H1 (cell line): ENCODE measurements around the gene DNM2. TPM values are rescaled to one million over a fixed set of nuclear protein-coding genes. Genes with fewer than 3 reads are reported as not detected.

Source experiments
- CTCF ChIA-PET: fragments of 300-600 bp; sonication (Branson Sonifier 250); formaldehyde crosslinking; loops from one replicate; lab custom pipeline; 2021; ENCODE audit not compliant: partially characterized antibody; lab: Charles Lee
- POLR2A ChIA-PET: fragments of 300-600 bp; sonication (Branson Sonifier 250); formaldehyde crosslinking; loops from one replicate; lab custom pipeline; 2021; ENCODE audit warnings: inconsistent platforms; ENCODE audit not compliant: partially characterized antibody; lab: Charles Lee
- DNase-seq, 2 experiments: peaks; one replicate each; pipeline versions ENCODE4 v3.0.0 to v3.0.0-alpha.2; 2010 to 2022; ENCODE audit warnings: low spot score in 2 of 2, low read depth in 1 of 2, mixed read lengths in 1 of 2
- FAIRE-seq: peaks from 2 replicates; lab custom pipeline; 2011; peaks lifted over from hg19 to GRCh38; lab: Jason Lieb, UNC
- H2AFZ ChIP-seq: 2 replicates; pipeline ENCODE4 v1.8.1; 2012; ENCODE audit warnings: low read length, inconsistent platforms
- H2AK5ac ChIP-seq: 2 replicates; pipeline ENCODE4 v1.6.1; 2013; ENCODE audit warnings: low read depth, low read length
- H2BK120ac ChIP-seq: replicated peaks from 2 replicates; pipeline ENCODE3; 2013; ENCODE audit warnings: low read depth, low read length, inconsistent platforms
- H2BK12ac ChIP-seq: 2 replicates; pipeline ENCODE4 v1.6.1; 2013; ENCODE audit warnings: low read depth, low read length
- H2BK15ac ChIP-seq: 2 replicates; pipeline ENCODE4 v1.6.1; 2013; ENCODE audit warnings: low read length
- H2BK20ac ChIP-seq: 2 replicates; pipeline ENCODE4 v1.6.1; 2013; ENCODE audit warnings: low read length
- H2BK5ac ChIP-seq: 2 replicates; pipeline ENCODE4 v1.6.1; 2013; ENCODE audit warnings: low read depth, low read length
- H3K14ac ChIP-seq: 2 replicates; pipeline ENCODE4 v1.6.1; 2013; ENCODE audit warnings: inconsistent platforms; ENCODE audit not compliant: insufficient read length
- H3K18ac ChIP-seq: 2 replicates; pipeline ENCODE4 v1.6.1; 2013; ENCODE audit warnings: low read length; ENCODE audit errors: extremely low read depth
- H3K23ac ChIP-seq: 2 replicates; pipeline ENCODE4 v1.6.1; 2013; ENCODE audit warnings: inconsistent platforms; ENCODE audit not compliant: insufficient read length
- H3K23me2 ChIP-seq: 2 replicates; pipeline ENCODE4 v1.6.1; 2013; ENCODE audit warnings: low read depth, low read length
- H3K27ac ChIP-seq: 2 replicates; pipeline ENCODE4 v1.6.1; 2011; ENCODE audit warnings: low read depth, low read length, inconsistent platforms
- H3K27me3 ChIP-seq, 4 experiments: replicated peaks in 1 of 4; 1 replicate in 1 of 4; 2 replicates in 3 of 4; pipeline versions ENCODE4 v1.6.1 to v1.8.1; 2011 to 2013; ENCODE audit warnings: low read length in 3 of 4, mild to moderate bottlenecking in 3 of 4, inconsistent platforms in 2 of 4, mixed read lengths in 2 of 4, moderate library complexity in 1 of 4; ENCODE audit not compliant: control insufficient read depth in 3 of 4, insufficient read depth in 3 of 4; ENCODE audit errors: extremely low read depth in 1 of 4
- H3K36me3 ChIP-seq, 4 experiments: 2 replicates each; pipeline versions ENCODE4 v1.6.1 to v1.8.1; 2011 to 2013; ENCODE audit warnings: mild to moderate bottlenecking in 4 of 4, low read length in 3 of 4, moderate library complexity in 2 of 4, control low read depth in 1 of 4, inconsistent platforms in 1 of 4; ENCODE audit not compliant: insufficient read depth in 4 of 4, control insufficient read depth in 2 of 4
- H3K4ac ChIP-seq: replicated peaks from 2 replicates; pipeline ENCODE3; 2013; ENCODE audit warnings: low read length, low read depth, mixed read lengths, inconsistent platforms; ENCODE audit not compliant: insufficient read length
- H3K4me1 ChIP-seq, 4 experiments: replicated peaks in 1 of 4; 1 replicate in 1 of 4; 2 replicates in 3 of 4; pipeline versions ENCODE4 v1.6.1 to v1.8.1; 2011 to 2013; ENCODE audit warnings: low read length in 3 of 4, inconsistent platforms in 2 of 4, mixed read lengths in 1 of 4; ENCODE audit not compliant: insufficient read depth in 4 of 4, control insufficient read depth in 3 of 4
- H3K4me2 ChIP-seq, 2 experiments: 2 replicates each; pipeline versions ENCODE4 v1.6.1 to v1.8.1; 2011 to 2013; ENCODE audit warnings: low read depth in 2 of 2, low read length in 2 of 2, control low read depth in 1 of 2, inconsistent platforms in 1 of 2, mild to moderate bottlenecking in 1 of 2; ENCODE audit not compliant: insufficient read depth in 1 of 2
- H3K4me3 ChIP-seq, 4 experiments: fragments of 200-600, 300-600 bp in 1 of 4; sonication (generic), shearing (Covaris generic), sonication (Bioruptor Twin) in 1 of 4; 2 replicates each; pipeline versions ENCODE4 v1.5.1 to v1.8.1; 2011 to 2016; ENCODE audit warnings: low read length in 4 of 4, low read depth in 3 of 4, control low read depth in 2 of 4, inconsistent platforms in 2 of 4, mild to moderate bottlenecking in 2 of 4, mixed read lengths in 1 of 4, moderate library complexity in 1 of 4; ENCODE audit not compliant: insufficient read depth in 2 of 4; ENCODE audit errors: extremely low read depth in 1 of 4
- H3K56ac ChIP-seq: replicated peaks from 2 replicates; pipeline ENCODE3; 2013; ENCODE audit warnings: low read depth, mild to moderate bottlenecking, mixed read lengths, low read length, inconsistent platforms; ENCODE audit not compliant: insufficient read length
- H3K79me1 ChIP-seq: 2 replicates; pipeline ENCODE4 v1.6.1; 2013; ENCODE audit warnings: low read depth, low read length, control low read depth
- H3K79me2 ChIP-seq, 2 experiments: 2 replicates each; pipeline versions ENCODE4 v1.6.1 to v1.8.1; 2012 to 2013; ENCODE audit warnings: low read length in 2 of 2, mild to moderate bottlenecking in 2 of 2, inconsistent platforms in 1 of 2; ENCODE audit not compliant: insufficient read depth in 2 of 2, control insufficient read depth in 1 of 2
- H3K9ac ChIP-seq, 4 experiments: replicated peaks in 1 of 4; 1 replicate in 1 of 4; 2 replicates in 3 of 4; pipeline versions ENCODE4 v1.6.1 to v1.8.1; 2011 to 2013; ENCODE audit warnings: low read depth in 3 of 4, low read length in 3 of 4, control low read depth in 2 of 4, mild to moderate bottlenecking in 2 of 4, moderate library complexity in 2 of 4, inconsistent platforms in 1 of 4; ENCODE audit errors: extremely low read depth in 1 of 4
- H3K9me3 ChIP-seq, 2 experiments: 2 replicates each; pipeline versions ENCODE4 v1.6.1 to v1.8.1; 2012 to 2013; ENCODE audit warnings: mild to moderate bottlenecking in 2 of 2, moderate library complexity in 2 of 2, control low read depth in 1 of 2, inconsistent platforms in 1 of 2, low read depth in 1 of 2, low read length in 1 of 2, mixed read lengths in 1 of 2; ENCODE audit not compliant: insufficient read depth in 2 of 2
- H4K20me1 ChIP-seq, 2 experiments: replicated peaks in 1 of 2; 2 replicates each; pipeline versions ENCODE3 to v1.8.1; 2011 to 2013; ENCODE audit warnings: inconsistent platforms in 2 of 2, low read length in 2 of 2, mild to moderate bottlenecking in 1 of 2; ENCODE audit not compliant: insufficient read depth in 2 of 2, control insufficient read depth in 1 of 2
- H4K5ac ChIP-seq: 2 replicates; pipeline ENCODE4 v1.6.1; 2013; ENCODE audit warnings: low read length, low read depth, mixed read lengths, inconsistent platforms; ENCODE audit not compliant: insufficient read length
- H4K8ac ChIP-seq: 2 replicates; pipeline ENCODE4 v1.8.0; 2013; ENCODE audit warnings: mild to moderate bottlenecking, moderate library complexity, low read length, inconsistent platforms; ENCODE audit not compliant: insufficient read depth; ENCODE audit errors: extremely low read depth
- H4K91ac ChIP-seq: replicated peaks from 2 replicates; pipeline ENCODE3; 2013; ENCODE audit warnings: low read length, mixed read lengths, inconsistent platforms; ENCODE audit not compliant: insufficient read length
- KDM5A ChIP-seq: fragments of 200-600 bp; IDR thresholded peaks from 2 replicates; pipeline ENCODE4 v1.7.1; 2012; ENCODE audit warnings: mild to moderate bottlenecking, low read length, inconsistent platforms, mixed read lengths
- SP4 ChIP-seq: IDR thresholded peaks from 2 replicates; pipeline ENCODE4 v1.6.1; 2012; ENCODE audit warnings: low read length, inconsistent platforms
- WGBS, 2 experiments: shearing (Covaris generic) in 1 of 2; methylation state at CpG; one replicate each; pipeline versions ENCODE4 v1.1.6 to v1.1.7; 2013 to 2015; ENCODE audit warnings: low lambda C conversion rate in 2 of 2, mixed read lengths in 2 of 2, inconsistent platforms in 1 of 2, low coverage in 1 of 2, missing lambda C conversion rate in 1 of 2; ENCODE audit not compliant: insufficient replicate concordance in 2 of 2, insufficient coverage in 1 of 2, insufficient read length in 1 of 2; ENCODE audit errors: extremely low coverage in 1 of 2, missing lambda C conversion rate in 1 of 2; 5-methylcytosine and 5-hydroxymethylcytosine counted together
- polyA plus RNA-seq, 7 experiments: library from polyadenylated mRNA; depleted of rRNA in 3 of 7; stranded (reverse) in 5 of 7; unstranded in 2 of 7; fragments of >200 nt in 5 of 7; fragments of 200-250 nt in 2 of 7; gene quantifications; 1 replicate in 5 of 7; 2 replicates in 1 of 7; 4 replicates in 1 of 7; pipeline versions ENCODE4 v1.2.1 to v1.2.3, GENCODE V29; 2011 to 2013; ENCODE audit warnings: missing spikeins in 2 of 7, mixed read lengths in 2 of 7
- total RNA-seq: library from RNA; stranded (reverse); fragmentation: NEBNext Ultra II Directional; extraction: Animal tissue kit (Norgen Biotek cat#: 25700); gene quantifications from 2 replicates; pipeline ENCODE4 v1.2.1, GENCODE V29; 2021

DNM2 gene
- total and polyA plus RNA-seq, 2 of the 8 experiments (the other 6 are each of a cell fraction or from before 2014, with no cell fraction given), result 61.9 to 120 TPM

- H4K91ac ChIP-seq, result no peak overlapping the region
- no peaks in the 10 kb centered on the region for H3K9me3 ChIP-seq
- H3K4me2 ChIP-seq, result no peak overlapping the region
- no peak overlapping the region for H2BK120ac ChIP-seq
- H2BK12ac ChIP-seq, result no peak overlapping the region
- no peak overlapping the region for H2BK20ac ChIP-seq
- no peak overlapping the region for H2BK5ac ChIP-seq
- no peak overlapping the region for H3K14ac ChIP-seq
- no peak overlapping the region for H4K8ac ChIP-seq
- DNase-seq, result no peak
- no peaks in the 10 kb centered on the region for H3K36me3 ChIP-seq
- H3K56ac ChIP-seq, result no peak overlapping the region
- no peaks in the 10 kb centered on the region for H3K23me2 ChIP-seq
- FAIRE-seq, result no peak
- H2AK5ac ChIP-seq, result no peak overlapping the region
- H2BK15ac ChIP-seq, result no peak overlapping the region
- no peak overlapping the region for H3K18ac ChIP-seq
- H3K4me3 ChIP-seq, result no peak overlapping the region
- no peak overlapping the region for H4K5ac ChIP-seq
- no peak overlapping the region for H3K23ac ChIP-seq
- no peak overlapping the region for H2AFZ ChIP-seq
- no peak for TF ChIP-seq SP4
- no peak for TF ChIP-seq KDM5A
- ChIA-PET CTCF (no interaction called here), POLR2A (interaction anchor here (0.6 to 2.5 kb wide), 2 partner anchors 11 to 76 kb away, joined by 3 to 9 read pairs; no protein-coding TSS in a partner anchor)
- peaks cover 14% of the 10 kb centered on the region for H3K79me1 ChIP-seq
- H3K27ac ChIP-seq, result no peak overlapping the region
- 94% methylated on average over 3 of the region's 3 CpGs; no CpG with 5 or more reads in 1 of the 2 experiments for WGBS, 2 experiments
- peaks cover 12 to 18% of the 10 kb centered on the region in 2 experiments for H4K20me1 ChIP-seq
- no peaks in the 10 kb centered on the region for H3K27me3 ChIP-seq
- no peak overlapping the region for H3K4ac ChIP-seq
- H3K79me2 ChIP-seq, result peaks cover 4 to 76% of the 10 kb centered on the region in 2 experiments
- no peak overlapping the region for H3K9ac ChIP-seq
- H3K4me1 ChIP-seq, result 0 out of 7 replicates have a peak, but pooled peaks cover 0 to 5% (median 0%) of the 10 kb centered on the region in 4 experiments
Observed at GRCh38 chr19:10740798-10741197, 22.9 kb downstream of the DNM2 start.
